Loucy (cell line): ENCODE results near the gene KDM7A.

ENCODE experiments used
- CTCF ChIP-seq: fragments of 200-600 bp; sonication (generic); conservative IDR thresholded peaks from 2 replicates; pipeline ENCODE4 v1.5.1; 2014; ENCODE audit warnings: mild to moderate bottlenecking, antibody characterized with exemption, low read length
- EZH2phosphoT487 ChIP-seq: fragments of 200-600 bp; IDR thresholded peaks from 2 replicates; pipeline ENCODE4 v1.6.1; 2018; ENCODE audit warnings: antibody characterized with exemption, mild to moderate bottlenecking, moderate library complexity, borderline replicate concordance

- TF ChIP-seq CTCF (no peak), EZH2phosphoT487 (no peak)
These were observed 94.0 kb downstream of the KDM7A start for GRCh38 chr7:140082770-140083169.
